GM23248 (cell line): ENCODE measurements around the gene UMAD1.

Experiments
- EZH2 ChIP-seq: fragments of 200-600 bp; sonication (generic); IDR thresholded peaks from 2 replicates; pipeline ENCODE4 v1.6.1; 2018; ENCODE audit warnings: antibody characterized with exemption, mild to moderate bottlenecking; ENCODE audit not compliant: insufficient read depth, poor library complexity, severe bottlenecking
- EZH2phosphoT487 ChIP-seq: fragments of 200-600 bp; sonication (generic); IDR thresholded peaks from 2 replicates; pipeline ENCODE4 v1.6.1; 2018; ENCODE audit warnings: antibody characterized with exemption, moderate library complexity, mild to moderate bottlenecking, low read depth; ENCODE audit not compliant: insufficient read depth

DNA sequence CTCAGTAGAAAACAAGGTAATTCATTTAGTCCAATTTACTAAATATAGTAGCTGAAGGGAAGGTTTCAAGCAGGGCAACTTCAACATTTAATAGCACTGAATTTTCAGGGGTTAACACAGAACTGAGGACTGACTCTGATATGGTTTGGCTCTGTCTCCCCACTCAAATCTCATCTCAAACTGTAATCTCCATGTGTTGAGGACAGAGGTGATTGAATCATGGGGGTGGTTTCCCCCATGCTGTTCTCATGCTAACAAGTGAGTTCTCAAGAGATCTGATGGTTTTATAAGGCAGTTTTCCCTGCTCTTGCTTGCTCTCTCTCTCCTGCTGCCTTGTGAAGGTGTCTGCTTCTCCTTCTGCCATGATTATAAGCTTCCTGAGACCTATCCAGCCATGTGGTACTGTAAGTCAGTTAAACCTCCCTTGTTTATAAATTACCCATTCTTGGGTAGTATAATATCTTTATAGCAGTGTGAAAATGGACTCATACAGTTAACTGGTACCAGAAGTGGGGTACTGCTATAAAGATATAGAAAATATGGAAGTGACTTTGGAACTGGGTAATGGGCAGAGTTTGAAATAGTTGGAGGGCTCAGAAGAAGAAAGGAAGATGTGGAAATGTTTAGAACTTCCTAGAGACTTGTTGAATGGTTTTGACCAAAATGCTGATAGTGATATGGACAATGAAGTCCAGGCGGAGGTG, 9.8 kb upstream of the UMAD1 start:
- TF ChIP-seq EZH2 (no peak), EZH2phosphoT487 (no peak)
